GM21515 (cell line): Measurements from ENCODE around the gene RAP1B.

Experiments used
- ATAC-seq: cut with Tn5 transposase; IDR thresholded peaks from one replicate; pipeline ENCODE4 v1.9.1; 2021; ENCODE audit not compliant: unreplicated experiment

RAP1B gene

GRCh38 chr12:68610370-68611093 lies at the start of gene RAP1B:
Gene RAP1B, plus strand, starts transcription at chr12:68610899. Its CDS starts 37,826 bp downstream, at chr12:68648725.
- peak; percentile 82 for ATAC-seq

DNA sequence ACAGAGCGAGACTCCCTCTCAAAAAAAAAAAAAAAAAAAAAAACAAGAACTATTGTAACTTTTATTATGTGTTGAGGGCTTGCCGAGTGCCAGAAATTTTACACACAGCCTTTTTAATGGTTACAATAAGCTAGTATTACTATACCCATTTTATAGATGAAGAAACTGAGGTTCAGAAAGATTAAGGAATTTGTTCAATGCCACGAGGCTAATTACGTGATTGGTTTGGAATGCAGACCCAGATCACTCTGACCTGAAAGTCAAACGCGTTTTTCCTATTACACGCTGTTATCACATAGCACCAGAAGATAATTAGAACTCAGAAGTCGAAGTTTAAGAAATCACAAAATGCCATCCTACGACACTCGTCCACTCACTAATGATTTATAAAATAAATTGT lies 48.9 kb upstream of the RAP1B start:
- ATAC-seq: no peak

DNA sequence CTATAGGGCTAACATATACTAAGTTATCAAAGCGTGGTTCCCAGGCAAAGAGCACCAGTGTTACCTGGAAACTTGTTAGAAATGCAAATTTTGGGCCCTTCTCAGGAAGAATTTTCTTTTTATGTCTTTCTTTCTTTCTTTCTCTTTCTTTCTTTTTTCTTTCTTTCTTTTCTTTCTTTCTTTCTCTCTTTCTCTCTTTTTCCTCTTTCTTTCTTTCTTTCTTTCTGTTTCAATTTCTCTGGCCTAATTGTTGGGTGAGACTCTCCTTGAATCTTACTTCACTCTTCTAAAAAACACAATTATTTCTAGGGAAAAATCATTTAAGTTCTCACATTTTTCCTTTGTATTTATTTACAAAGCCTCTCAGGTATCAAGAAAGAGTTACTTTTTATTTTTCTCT lies 46.5 kb upstream of the RAP1B start:
- no peak for ATAC-seq

DNA sequence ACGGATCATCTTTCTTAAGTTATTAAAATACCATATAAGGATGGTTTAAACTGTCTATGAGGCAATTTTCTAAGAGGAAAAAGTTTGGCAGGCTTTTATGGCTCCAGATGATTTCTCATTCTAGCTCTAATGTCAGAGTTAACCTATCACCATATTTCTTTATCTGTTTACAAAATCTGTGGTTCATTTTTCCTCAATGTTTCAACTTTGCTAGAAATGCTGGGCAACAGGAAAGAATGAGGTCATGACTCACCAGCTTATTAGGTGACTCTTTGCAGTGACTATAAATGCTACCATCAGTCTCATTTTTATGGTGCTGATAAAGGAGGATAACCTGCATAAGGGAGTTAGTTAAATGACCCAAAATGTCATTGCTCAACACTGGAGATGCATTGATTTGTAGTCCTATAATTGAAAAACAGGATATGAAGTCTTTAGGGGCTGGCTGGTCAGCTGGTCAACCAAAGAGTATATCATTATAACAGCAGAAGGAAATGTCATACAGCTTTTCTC lies 45.3 kb upstream of the RAP1B start:
- ATAC-seq: no peak

- ATAC-seq: no peak
These were observed 41.7 kb upstream of the RAP1B start for GRCh38 chr12:68568922-68569569.

GRCh38 chr12:68572661-68573060 lies 38.0 kb upstream of the RAP1B start:
- ATAC-seq: no peak

- ATAC-seq: no peak
These were observed 37.3 kb upstream of the RAP1B start for GRCh38 chr12:68573406-68573805.

GRCh38 chr12:68577949-68578348 lies 32.8 kb upstream of the RAP1B start:
- no peak for ATAC-seq

- no peak for ATAC-seq
These were observed 31.9 kb upstream of the RAP1B start for GRCh38 chr12:68578765-68579164.

GRCh38 chr12:68579254-68579653 lies 31.4 kb upstream of the RAP1B start:
- no peak for ATAC-seq

DNA sequence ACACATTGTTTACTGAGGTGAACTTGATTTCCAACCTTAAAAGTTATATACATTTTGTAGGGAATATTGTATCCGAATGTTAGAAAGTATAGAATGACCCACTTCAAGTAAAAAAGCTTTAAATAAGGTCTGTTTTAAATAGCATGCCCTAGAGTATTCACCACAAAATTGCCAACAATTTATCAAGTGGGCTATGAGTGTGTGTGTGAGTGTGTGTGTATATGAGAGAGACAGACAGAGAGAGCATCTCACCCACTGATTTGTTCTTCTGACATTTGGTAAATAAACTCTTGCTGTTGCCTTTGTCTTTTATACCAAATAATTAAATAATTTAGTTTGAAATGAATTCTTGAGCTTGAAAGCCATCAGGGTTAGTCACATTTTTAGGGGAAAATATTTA lies 29.8 kb upstream of the RAP1B start:
- no peak for ATAC-seq

GRCh38 chr12:68581926-68582325 lies 28.8 kb upstream of the RAP1B start:
- no peak for ATAC-seq

GRCh38 chr12:68585966-68586365 lies 24.7 kb upstream of the RAP1B start:
- ATAC-seq: no peak

- ATAC-seq: peak; percentile 69
These were observed 23.2 kb upstream of the RAP1B start for GRCh38 chr12:68587448-68587873.

GRCh38 chr12:68589194-68589593 lies 21.5 kb upstream of the RAP1B start:
- ATAC-seq: no peak

DNA sequence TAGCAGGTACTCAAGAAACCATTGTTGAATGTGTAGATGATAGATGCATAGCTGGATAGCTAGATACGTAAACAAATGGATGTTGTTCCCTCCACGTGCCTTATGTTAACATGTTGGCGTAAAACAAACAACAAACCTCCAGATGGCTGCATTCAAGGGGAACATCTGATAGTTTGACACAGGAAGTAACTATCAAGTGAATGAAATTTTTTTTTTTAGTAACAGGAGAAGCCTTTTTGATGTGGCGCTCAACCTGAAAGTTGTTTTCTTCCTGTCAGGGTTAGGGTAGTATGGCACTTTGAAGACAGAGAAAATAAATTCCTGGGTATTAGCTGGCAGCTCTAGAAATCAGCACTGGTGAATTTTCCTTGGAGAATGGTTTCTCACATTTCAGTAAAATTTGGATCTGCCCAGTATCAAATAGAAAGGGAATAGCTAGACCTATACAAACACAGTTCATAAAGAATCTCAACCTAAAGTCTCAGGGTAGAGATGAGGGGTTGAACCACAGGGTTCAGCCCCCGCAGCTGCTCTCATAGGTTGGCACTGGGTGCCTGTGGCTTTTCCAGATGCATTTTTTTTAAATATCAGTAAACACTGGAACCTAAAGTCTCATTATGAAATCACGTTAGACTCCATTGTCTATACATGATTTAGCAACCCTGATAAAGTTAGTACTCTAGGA lies 18.8 kb upstream of the RAP1B start:
- no peak for ATAC-seq

DNA sequence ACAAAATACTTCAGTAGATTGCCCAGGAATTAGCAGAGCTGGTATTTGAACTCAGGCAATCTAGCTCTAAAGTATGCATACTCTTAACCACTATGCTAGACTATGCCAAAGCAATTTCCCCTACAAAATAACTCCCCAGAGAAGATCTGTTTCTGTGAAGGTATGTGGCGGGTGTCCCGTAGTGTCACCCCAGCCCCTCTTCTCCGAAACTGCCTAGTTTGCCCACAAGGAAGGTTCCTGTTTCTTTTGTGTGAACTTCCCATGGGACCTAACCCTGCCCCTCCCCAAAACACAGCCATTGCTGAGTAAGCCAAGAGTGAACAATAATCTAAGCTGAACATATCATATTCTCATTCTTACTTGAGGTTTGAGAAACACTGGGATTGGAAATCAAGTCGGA lies 15.5 kb upstream of the RAP1B start:
- no peak for ATAC-seq

DNA sequence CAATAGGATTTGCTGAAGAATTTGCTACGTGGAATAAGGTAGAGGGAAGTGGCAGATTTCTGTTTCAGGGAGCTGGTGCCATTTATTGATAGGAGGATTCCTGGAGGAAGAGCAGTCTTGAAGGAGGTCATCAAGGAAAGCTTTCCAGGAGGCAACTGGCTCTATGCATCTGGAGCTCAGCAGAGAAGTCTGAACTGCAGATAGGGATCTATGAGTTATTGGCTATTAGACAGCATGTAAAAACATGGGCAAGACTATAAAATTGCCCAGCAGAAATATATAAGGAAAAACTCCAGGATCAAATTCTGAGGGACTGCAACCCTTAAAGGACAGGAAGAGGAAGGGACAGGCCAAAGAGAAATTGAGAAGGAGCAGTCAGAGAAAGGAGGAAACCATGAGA lies 8.9 kb upstream of the RAP1B start:
- no peak for ATAC-seq

DNA sequence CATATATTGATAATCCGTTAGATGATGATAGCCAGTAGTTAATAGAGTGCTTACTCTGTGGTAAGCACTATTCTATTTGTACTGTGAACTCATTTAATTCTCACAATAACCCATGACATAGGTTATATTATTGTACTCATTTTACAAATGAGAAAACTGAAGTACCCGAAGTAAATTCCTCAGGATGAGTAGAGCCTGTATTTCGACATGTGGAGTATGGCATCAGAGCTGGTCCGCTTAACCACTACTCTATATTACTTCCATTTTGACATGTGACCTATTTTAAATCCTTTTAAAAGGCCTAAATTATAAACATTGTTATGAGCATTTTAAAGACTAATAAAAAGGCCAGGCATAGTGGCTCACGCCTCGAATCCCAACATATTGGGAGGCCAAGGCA lies 8.0 kb upstream of the RAP1B start:
- no peak for ATAC-seq

- no peak for ATAC-seq
These were observed 2.5 kb upstream of the RAP1B start for GRCh38 chr12:68608191-68608590.

GRCh38 chr12:68609998-68610369 lies 715 bp upstream of the RAP1B start:
- no peak for ATAC-seq
